K562 (cell line): Measurements from ENCODE around the gene SLTM. TPM values are rescaled to one million over a fixed set of nuclear protein-coding genes. Genes with fewer than 3 reads are reported as not detected.
A peak's percentile ranks its signal among the peaks of the same experiment; 100 is the strongest.

Experiments used
- ARID3A ChIP-seq: IDR thresholded peaks from 2 replicates; pipeline ENCODE4 v1.6.1; 2012; ENCODE audit warnings: low read depth, low read length, improper control_type of control experiment, borderline replicate concordance
- ARNT ChIP-seq, 2 experiments: fragments of 450-650 bp; IDR thresholded peaks; 2 replicates each; pipeline ENCODE4 v1.6.1; 2016; ENCODE audit warnings: mild to moderate bottlenecking in 1 of 2
- BACH1 ChIP-seq: fragments of 200-800 bp; sonication (Bioruptor generic); IDR thresholded peaks from 2 replicates; pipeline ENCODE4 v1.6.1; 2016; ENCODE audit warnings: missing genetic modification characterization, missing compliant biosample characterization
- DMBX1 ChIP-seq: fragments of 250-450 bp; sonication (Bioruptor Pico); IDR thresholded peaks from 2 replicates; pipeline ENCODE4 v1.8.0; 2022; ENCODE audit warnings: inconsistent platforms, mild to moderate bottlenecking, moderate library complexity, borderline replicate concordance
- EP400 ChIP-seq: fragments of 450-650 bp; IDR thresholded peaks from 2 replicates; pipeline ENCODE4 v1.6.1; 2017; ENCODE audit warnings: antibody characterized with exemption, mild to moderate bottlenecking, moderate library complexity
- ESRRA ChIP-seq: fragments of 450-650 bp; IDR thresholded peaks from 2 replicates; pipeline ENCODE4 v1.6.1; 2014; ENCODE audit warnings: low read depth, mild to moderate bottlenecking, moderate library complexity, borderline replicate concordance
- ETS2 ChIP-seq: IDR thresholded peaks from 2 replicates; pipeline ENCODE4 v1.6.1; 2016; ENCODE audit warnings: borderline replicate concordance, missing genetic modification characterization, mild to moderate bottlenecking, moderate library complexity, missing compliant biosample characterization; ENCODE audit not compliant: poor library complexity, severe bottlenecking
- HBP1 ChIP-seq: fragments of 450-650 bp; formaldehyde crosslinking; IDR thresholded peaks from 2 replicates; pipeline ENCODE4 v1.4.0; 2022; ENCODE audit warnings: missing genetic modification characterization
- NCOA1 ChIP-seq: fragments of 450-650 bp; IDR thresholded peaks from 2 replicates; pipeline ENCODE4 v1.6.1; 2016; ENCODE audit warnings: low read depth
- NCOR1 ChIP-seq: fragments of 450-650 bp; IDR thresholded peaks from 2 replicates; pipeline ENCODE4 v1.6.1; 2016; ENCODE audit warnings: mild to moderate bottlenecking, moderate library complexity
- NELFE ChIP-seq: IDR thresholded peaks from 2 replicates; pipeline ENCODE4 v1.6.1; 2011; ENCODE audit warnings: mild to moderate bottlenecking; ENCODE audit not compliant: insufficient read depth, insufficient read length
- NEUROD1 ChIP-seq: fragments of 150-350 bp; IDR thresholded peaks from 2 replicates; pipeline ENCODE4 v1.6.1; 2014; ENCODE audit warnings: borderline replicate concordance, low read length, low read depth; ENCODE audit not compliant: partially characterized antibody
- NR0B1 ChIP-seq: fragments of 450-650 bp; IDR thresholded peaks from one replicate; pipeline ENCODE4 v1.6.1; 2018; ENCODE audit warnings: mild to moderate bottlenecking, moderate library complexity; ENCODE audit not compliant: partially characterized antibody
- PPARD ChIP-seq: fragments of 250-450 bp; sonication (Bioruptor Pico); IDR thresholded peaks from 2 replicates; pipeline ENCODE4 v1.8.0; 2022; ENCODE audit warnings: inconsistent platforms, mild to moderate bottlenecking, moderate library complexity
- PREB ChIP-seq: sonication (generic); formaldehyde crosslinking; IDR thresholded peaks from 2 replicates; pipeline ENCODE4 v1.8.1; 2023; ENCODE audit warnings: mild to moderate bottlenecking, missing genetic modification reagents
- RBM14 ChIP-seq: fragments of 200-400 bp; formaldehyde crosslinking; IDR thresholded peaks from 2 replicates; pipeline ENCODE4 v1.6.1; 2018; ENCODE audit warnings: low read depth, mild to moderate bottlenecking, low read length, moderate library complexity, borderline replicate concordance; ENCODE audit not compliant: insufficient read depth
- ZNF184 ChIP-seq: sonication (generic); formaldehyde crosslinking; IDR thresholded peaks from 2 replicates; pipeline ENCODE4 v1.5.0; 2020; ENCODE audit warnings: missing genetic modification reagents
- ZNF274 ChIP-seq: IDR thresholded peaks from 2 replicates; pipeline ENCODE4 v1.6.1; 2011; ENCODE audit warnings: low read depth, mild to moderate bottlenecking, low read length, moderate library complexity, borderline replicate concordance
- ZNF589 ChIP-seq: fragments of 200-800 bp; sonication (Bioruptor generic); IDR thresholded peaks from 2 replicates; pipeline ENCODE4 v1.6.1; 2016; ENCODE audit warnings: low read depth, missing genetic modification characterization, missing compliant biosample characterization
- polyA plus RNA-seq, 8 experiments: library from polyadenylated mRNA; depleted of rRNA in 4 of 8; stranded (reverse) in 5 of 8; unstranded in 3 of 8; fragments of >200 nt; fragmentation: Nextera tagmentation in 2 of 8; fragmentation: Illumina TruSeq in 1 of 8; extraction: Ambion mirVana in 2 of 8; extraction: Trizol in 1 of 8; gene quantifications; 2 replicates each; pipeline versions ENCODE4 v1.2.1 to v1.2.3, GENCODE V29; 2011 to 2014; ENCODE audit warnings: inconsistent platforms in 1 of 8, missing spikeins in 1 of 8
- total RNA-seq, 7 experiments: library from RNA; depleted of rRNA in 6 of 7; stranded (reverse); fragments of >200 nt in 6 of 7; fragmentation: Illumina TruSeq in 2 of 7; extraction: Trizol in 2 of 7; gene quantifications; 2 replicates each; pipeline versions ENCODE4 v1.2.1 to v1.2.3, GENCODE V29; 2011 to 2021; ENCODE audit warnings: low replicate concordance in 1 of 7
- TF ChIP-seq, protein P1 (sequence below): IDR thresholded peaks from 2 replicates; pipeline ENCODE4 v1.6.1; 2014; ENCODE audit warnings: antibody characterized with exemption
- TF ChIP-seq, protein P2 (sequence below): sonication (generic); formaldehyde crosslinking; IDR thresholded peaks from 2 replicates; pipeline ENCODE4 v1.8.1; 2023; ENCODE audit warnings: mild to moderate bottlenecking, missing genetic modification reagents, moderate library complexity

SLTM gene
- total and polyA plus RNA-seq, 9 of the 15 experiments (the other 6 are each of a cell fraction or from before 2014, with no cell fraction given) = 39.5 to 163 (median 102) TPM

- TF ChIP-seq DMBX1 (CRISPR knock-in tag) (no peak), PREB (CRISPR knock-in tag) (no peak), HBP1 (CRISPR knock-in tag) (no peak), BACH1 (tag) (peak; percentile 73; the same call in 1 of the 2 replicates), ARID3A (no peak), ZNF589 (CRISPR knock-in tag) (no peak), NELFE (no peak), ESRRA (no peak), PPARD (CRISPR knock-in tag) (no peak), ZNF184 (CRISPR knock-in tag) (no peak), ARNT (IDR thresholded peaks at IDR 0.05) (peak; percentile 44 to 57; a peak in 1 of 4 replicates), ZNF274 (no peak), RBM14 (no peak), ETS2 (tag) (no peak), NR0B1 (no peak), NCOR1 (no peak), NEUROD1 (no peak), NCOA1 (0 out of 2 replicates have a peak, but pooled peaks have one; percentile 54), EP400 (no peak; the same call in 1 of the 2 replicates)
- TF ChIP-seq, protein P1, sequence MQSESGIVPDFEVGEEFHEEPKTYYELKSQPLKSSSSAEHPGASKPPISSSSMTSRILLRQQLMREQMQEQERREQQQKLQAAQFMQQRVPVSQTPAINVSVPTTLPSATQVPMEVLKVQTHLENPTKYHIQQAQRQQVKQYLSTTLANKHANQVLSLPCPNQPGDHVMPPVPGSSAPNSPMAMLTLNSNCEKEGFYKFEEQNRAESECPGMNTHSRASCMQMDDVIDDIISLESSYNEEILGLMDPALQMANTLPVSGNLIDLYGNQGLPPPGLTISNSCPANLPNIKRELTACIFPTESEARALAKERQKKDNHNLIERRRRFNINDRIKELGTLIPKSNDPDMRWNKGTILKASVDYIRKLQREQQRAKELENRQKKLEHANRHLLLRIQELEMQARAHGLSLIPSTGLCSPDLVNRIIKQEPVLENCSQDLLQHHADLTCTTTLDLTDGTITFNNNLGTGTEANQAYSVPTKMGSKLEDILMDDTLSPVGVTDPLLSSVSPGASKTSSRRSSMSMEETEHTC = no peak
- TF ChIP-seq, protein P2, sequence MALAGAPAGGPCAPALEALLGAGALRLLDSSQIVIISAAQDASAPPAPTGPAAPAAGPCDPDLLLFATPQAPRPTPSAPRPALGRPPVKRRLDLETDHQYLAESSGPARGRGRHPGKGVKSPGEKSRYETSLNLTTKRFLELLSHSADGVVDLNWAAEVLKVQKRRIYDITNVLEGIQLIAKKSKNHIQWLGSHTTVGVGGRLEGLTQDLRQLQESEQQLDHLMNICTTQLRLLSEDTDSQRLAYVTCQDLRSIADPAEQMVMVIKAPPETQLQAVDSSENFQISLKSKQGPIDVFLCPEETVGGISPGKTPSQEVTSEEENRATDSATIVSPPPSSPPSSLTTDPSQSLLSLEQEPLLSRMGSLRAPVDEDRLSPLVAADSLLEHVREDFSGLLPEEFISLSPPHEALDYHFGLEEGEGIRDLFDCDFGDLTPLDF (CRISPR knock-in tag) = no peak
- TF ChIP-seq, all 486 proteins: peak for 19
These were observed 602 bp upstream of the SLTM start (continued) for GRCh38 chr15:58934114-58934447.
